Peyer's patch (tissue), 4 donors: Measurements from ENCODE around the gene BIN1.

Experiments
- CTCF ChIP-seq, 6 experiments: fragments of 450-650 bp in 4 of 6; fragments of 200-600 bp in 2 of 6; sonication (generic) in 1 of 6; IDR thresholded peaks; one replicate each; pipeline ENCODE4 v1.5.1; 2017 to 2019; ENCODE audit warnings: antibody characterized with exemption in 6 of 6, mild to moderate bottlenecking in 3 of 6, moderate library complexity in 1 of 6
- POLR2A ChIP-seq, 2 donors: fragments of 450-650 bp; IDR thresholded peaks; one replicate each; pipeline ENCODE4 v1.5.1; 2017; ENCODE audit warnings: antibody characterized with exemption in 2 of 2, mild to moderate bottlenecking in 2 of 2, moderate library complexity in 2 of 2

- TF ChIP-seq CTCF (IDR thresholded peaks at IDR 0.05) (no peak), POLR2A (IDR thresholded peaks at IDR 0.05) (no peak)
Measured at GRCh38 chr2:127092901-127093516, 13.9 kb downstream of the BIN1 start.
